Measurements from ENCODE around the gene PON3.

The PON3 gene

DNA sequence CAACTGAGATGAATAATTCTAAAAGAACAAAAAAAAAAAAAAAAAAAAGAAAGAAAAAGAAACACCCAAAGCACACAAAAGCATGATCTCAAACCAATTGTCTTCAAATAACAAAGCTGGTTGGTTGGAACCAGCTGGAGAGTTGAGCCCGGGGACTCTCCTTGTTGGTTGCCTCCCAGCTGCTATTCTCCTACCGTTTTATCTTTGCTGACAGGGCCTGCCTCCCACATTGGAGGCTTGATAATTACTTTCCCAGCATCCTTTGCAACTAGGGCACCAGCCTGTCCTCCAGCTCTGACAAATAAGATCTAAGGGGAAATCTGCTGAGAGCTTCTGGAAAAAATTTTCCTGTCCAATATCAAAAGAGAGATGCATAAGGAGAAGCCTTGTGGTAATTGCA, 78.6 kb downstream of the PON3 start:
- TF ChIP-seq ZBTB20 (tag by site-specific recombination; IDR thresholded peaks at IDR 0.05) (no peak), ZNF548 (tag by site-specific recombination; IDR thresholded peaks at IDR 0.05) (no peak)
- TF ChIP-seq, protein P1, sequence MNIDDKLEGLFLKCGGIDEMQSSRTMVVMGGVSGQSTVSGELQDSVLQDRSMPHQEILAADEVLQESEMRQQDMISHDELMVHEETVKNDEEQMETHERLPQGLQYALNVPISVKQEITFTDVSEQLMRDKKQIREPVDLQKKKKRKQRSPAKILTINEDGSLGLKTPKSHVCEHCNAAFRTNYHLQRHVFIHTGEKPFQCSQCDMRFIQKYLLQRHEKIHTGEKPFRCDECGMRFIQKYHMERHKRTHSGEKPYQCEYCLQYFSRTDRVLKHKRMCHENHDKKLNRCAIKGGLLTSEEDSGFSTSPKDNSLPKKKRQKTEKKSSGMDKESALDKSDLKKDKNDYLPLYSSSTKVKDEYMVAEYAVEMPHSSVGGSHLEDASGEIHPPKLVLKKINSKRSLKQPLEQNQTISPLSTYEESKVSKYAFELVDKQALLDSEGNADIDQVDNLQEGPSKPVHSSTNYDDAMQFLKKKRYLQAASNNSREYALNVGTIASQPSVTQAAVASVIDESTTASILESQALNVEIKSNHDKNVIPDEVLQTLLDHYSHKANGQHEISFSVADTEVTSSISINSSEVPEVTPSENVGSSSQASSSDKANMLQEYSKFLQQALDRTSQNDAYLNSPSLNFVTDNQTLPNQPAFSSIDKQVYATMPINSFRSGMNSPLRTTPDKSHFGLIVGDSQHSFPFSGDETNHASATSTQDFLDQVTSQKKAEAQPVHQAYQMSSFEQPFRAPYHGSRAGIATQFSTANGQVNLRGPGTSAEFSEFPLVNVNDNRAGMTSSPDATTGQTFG (tag by site-specific recombination; IDR thresholded peaks at IDR 0.05; ENCODE audit: borderline replicate concordance), result no peak
- H3K4me1 ChIP-seq (ENCODE audit: control insufficient read depth, insufficient read depth, low read length), result no peaks in the 10 kb centered on the region
- CTCF ChIA-PET, result interaction anchor here (0.7 kb wide), 1 partner anchor 66 kb away, joined by 3 read pairs; no protein-coding TSS in a partner anchor
- no peaks in the 10 kb centered on the region for H3K36me3 ChIP-seq (ENCODE audit: control insufficient read depth in 2 of 2, insufficient read depth in 1 of 2, low read length in 2 of 2)
- H3K9me3 ChIP-seq (ENCODE audit: control insufficient read depth, insufficient read depth, low read depth, low read length), result no peaks in the 10 kb centered on the region
- POLR2A ChIA-PET, result interaction anchor here (0.7 kb wide), 1 partner anchor 65 kb away, joined by 6 read pairs; no protein-coding TSS in a partner anchor
- no peak overlapping the region for H3K4me3 ChIP-seq (ENCODE audit: low read depth, low read length)
- H3K27ac ChIP-seq (ENCODE audit: extremely low read depth, low read depth, low read length), result no peak overlapping the region

DNA sequence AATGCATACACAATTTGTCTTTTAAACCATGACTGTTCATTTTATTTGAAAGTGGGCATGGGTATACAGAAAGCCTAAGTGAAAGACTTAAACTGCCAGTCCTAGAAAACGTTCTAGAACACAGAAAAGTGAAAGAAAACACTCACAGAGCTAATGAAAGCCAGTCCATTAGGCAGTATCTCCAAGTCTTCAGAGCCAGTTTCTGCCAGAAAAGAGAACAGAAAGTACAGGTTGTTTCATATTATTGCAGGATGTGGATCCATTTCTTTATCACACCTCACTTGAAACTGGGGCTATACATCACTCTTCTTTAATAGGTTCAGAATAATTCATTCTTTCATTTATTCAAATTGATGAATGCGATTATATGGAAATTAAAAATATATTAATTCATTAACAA, 79.6 kb downstream of the PON3 start:
- ChIA-PET POLR2A (no interaction called here), CTCF (no interaction called here)
- Histone ChIP-seq H3K9me3 (ENCODE audit: control insufficient read depth, insufficient read depth, low read depth, low read length) (no peaks in the 10 kb centered on the region), H3K4me3 (ENCODE audit: low read depth, low read length) (no peak overlapping the region), H3K36me3 (ENCODE audit: control insufficient read depth in 2 of 2, insufficient read depth in 1 of 2, low read length in 2 of 2) (no peaks in the 10 kb centered on the region), H3K27ac (ENCODE audit: extremely low read depth, low read depth, low read length) (no peak overlapping the region), H3K4me1 (ENCODE audit: control insufficient read depth, insufficient read depth, low read length) (no peaks in the 10 kb centered on the region)
- TF ChIP-seq ZNF670 (tag by site-specific recombination; IDR thresholded peaks at IDR 0.05; ENCODE audit: low read depth), result no peak
- no peak for TF ChIP-seq WT1 (tag by site-specific recombination; IDR thresholded peaks at IDR 0.05)
- TF ChIP-seq, protein P2, sequence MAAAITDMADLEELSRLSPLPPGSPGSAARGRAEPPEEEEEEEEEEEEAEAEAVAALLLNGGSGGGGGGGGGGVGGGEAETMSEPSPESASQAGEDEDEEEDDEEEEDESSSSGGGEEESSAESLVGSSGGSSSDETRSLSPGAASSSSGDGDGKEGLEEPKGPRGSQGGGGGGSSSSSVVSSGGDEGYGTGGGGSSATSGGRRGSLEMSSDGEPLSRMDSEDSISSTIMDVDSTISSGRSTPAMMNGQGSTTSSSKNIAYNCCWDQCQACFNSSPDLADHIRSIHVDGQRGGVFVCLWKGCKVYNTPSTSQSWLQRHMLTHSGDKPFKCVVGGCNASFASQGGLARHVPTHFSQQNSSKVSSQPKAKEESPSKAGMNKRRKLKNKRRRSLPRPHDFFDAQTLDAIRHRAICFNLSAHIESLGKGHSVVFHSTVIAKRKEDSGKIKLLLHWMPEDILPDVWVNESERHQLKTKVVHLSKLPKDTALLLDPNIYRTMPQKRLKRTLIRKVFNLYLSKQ (tag by site-specific recombination; IDR thresholded peaks at IDR 0.05; ENCODE audit: borderline replicate concordance), result no peak
- no peak for TF ChIP-seq ZNF2 (tag by site-specific recombination; IDR thresholded peaks at IDR 0.05)
- TF ChIP-seq ZNF48 (tag by site-specific recombination; IDR thresholded peaks at IDR 0.05), result no peak
- TF ChIP-seq KLF10 (tag by site-specific recombination; IDR thresholded peaks at IDR 0.05), result no peak
- TF ChIP-seq ZNF510 (tag by site-specific recombination; IDR thresholded peaks at IDR 0.05; ENCODE audit: insufficient replicate concordance), result no peak
- no peak for TF ChIP-seq ZNF155 (tag by site-specific recombination; IDR thresholded peaks at IDR 0.05)
- TF ChIP-seq, protein P3, sequence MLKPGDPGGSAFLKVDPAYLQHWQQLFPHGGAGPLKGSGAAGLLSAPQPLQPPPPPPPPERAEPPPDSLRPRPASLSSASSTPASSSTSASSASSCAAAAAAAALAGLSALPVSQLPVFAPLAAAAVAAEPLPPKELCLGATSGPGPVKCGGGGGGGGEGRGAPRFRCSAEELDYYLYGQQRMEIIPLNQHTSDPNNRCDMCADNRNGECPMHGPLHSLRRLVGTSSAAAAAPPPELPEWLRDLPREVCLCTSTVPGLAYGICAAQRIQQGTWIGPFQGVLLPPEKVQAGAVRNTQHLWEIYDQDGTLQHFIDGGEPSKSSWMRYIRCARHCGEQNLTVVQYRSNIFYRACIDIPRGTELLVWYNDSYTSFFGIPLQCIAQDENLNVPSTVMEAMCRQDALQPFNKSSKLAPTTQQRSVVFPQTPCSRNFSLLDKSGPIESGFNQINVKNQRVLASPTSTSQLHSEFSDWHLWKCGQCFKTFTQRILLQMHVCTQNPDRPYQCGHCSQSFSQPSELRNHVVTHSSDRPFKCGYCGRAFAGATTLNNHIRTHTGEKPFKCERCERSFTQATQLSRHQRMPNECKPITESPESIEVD (tag by site-specific recombination; IDR thresholded peaks at IDR 0.05), result no peak
- no peak for TF ChIP-seq ZNF157 (tag by site-specific recombination; IDR thresholded peaks at IDR 0.05)
- no peak for TF ChIP-seq ZBTB48 (tag by site-specific recombination; IDR thresholded peaks at IDR 0.05)
- no peak for TF ChIP-seq SCRT1 (tag by site-specific recombination; IDR thresholded peaks at IDR 0.05; ENCODE audit: borderline replicate concordance)
- TF ChIP-seq PRDM1 (tag by site-specific recombination; IDR thresholded peaks at IDR 0.05), result no peak
- no peak for TF ChIP-seq MEIS1 (CRISPR knock-in tag; IDR thresholded peaks at IDR 0.05; ENCODE audit: borderline replicate concordance)
- TF ChIP-seq, protein P4, sequence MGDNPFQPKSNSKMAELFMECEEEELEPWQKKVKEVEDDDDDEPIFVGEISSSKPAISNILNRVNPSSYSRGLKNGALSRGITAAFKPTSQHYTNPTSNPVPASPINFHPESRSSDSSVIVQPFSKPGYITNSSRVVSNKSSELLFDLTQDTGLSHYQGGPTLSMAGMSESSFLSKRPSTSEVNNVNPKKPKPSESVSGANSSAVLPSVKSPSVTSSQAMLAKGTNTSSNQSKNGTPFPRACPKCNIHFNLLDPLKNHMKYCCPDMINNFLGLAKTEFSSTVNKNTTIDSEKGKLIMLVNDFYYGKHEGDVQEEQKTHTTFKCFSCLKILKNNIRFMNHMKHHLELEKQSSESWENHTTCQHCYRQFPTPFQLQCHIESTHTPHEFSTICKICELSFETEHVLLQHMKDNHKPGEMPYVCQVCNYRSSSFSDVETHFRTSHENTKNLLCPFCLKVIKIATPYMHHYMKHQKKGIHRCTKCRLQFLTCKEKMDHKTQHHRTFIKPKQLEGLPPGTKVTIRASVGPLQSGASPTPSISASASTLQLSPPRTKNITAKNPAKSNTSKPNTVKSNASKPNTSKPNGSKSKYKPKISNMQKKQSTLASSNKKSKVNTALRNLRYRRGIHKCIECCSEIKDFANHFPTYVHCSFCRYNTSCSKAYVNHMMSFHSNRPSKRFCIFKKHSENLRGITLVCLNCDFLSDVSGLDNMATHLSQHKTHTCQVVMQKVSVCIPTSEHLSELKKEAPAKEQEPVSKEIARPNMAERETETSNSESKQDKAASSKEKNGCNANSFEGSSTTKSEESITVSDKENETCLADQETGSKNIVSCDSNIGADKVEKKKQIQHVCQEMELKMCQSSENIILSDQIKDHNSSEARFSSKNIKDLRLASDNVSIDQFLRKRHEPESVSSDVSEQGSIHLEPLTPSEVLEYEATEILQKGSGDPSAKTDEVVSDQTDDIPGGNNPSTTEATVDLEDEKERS (tag by site-specific recombination; IDR thresholded peaks at IDR 0.05), result no peak
- TF ChIP-seq GFI1B (tag by site-specific recombination; IDR thresholded peaks at IDR 0.05), result no peak
- TF ChIP-seq, protein P5, sequence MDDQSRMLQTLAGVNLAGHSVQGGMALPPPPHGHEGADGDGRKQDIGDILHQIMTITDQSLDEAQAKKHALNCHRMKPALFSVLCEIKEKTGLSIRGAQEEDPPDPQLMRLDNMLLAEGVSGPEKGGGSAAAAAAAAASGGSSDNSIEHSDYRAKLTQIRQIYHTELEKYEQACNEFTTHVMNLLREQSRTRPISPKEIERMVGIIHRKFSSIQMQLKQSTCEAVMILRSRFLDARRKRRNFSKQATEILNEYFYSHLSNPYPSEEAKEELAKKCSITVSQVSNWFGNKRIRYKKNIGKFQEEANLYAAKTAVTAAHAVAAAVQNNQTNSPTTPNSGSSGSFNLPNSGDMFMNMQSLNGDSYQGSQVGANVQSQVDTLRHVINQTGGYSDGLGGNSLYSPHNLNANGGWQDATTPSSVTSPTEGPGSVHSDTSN (CRISPR knock-in tag; IDR thresholded peaks at IDR 0.05), result no peak

Measured in HEK293 (cell line).